RPMI7951 (cell line): Measurements from ENCODE around the gene NDST3. TPM values are rescaled to one million over a fixed set of nuclear protein-coding genes. Genes with fewer than 3 reads are reported as not detected.

Source experiments
- DNase-seq: peaks from one replicate; pipeline ENCODE4 v3.0.0-alpha.2; 2012; ENCODE audit warnings: low read depth
- total RNA-seq: library from RNA; depleted of rRNA; stranded (reverse); fragments of >200 nt; shearing (Covaris generic); gene quantifications from 2 replicates; pipeline ENCODE4 v1.2.3, GENCODE V29; 2014

The NDST3 gene
- total RNA-seq, 1 experiment from 2014 or later: not detected

- no peak for DNase-seq
Measured at GRCh38 chr4:118081434-118081833, 47.1 kb downstream of the NDST3 start.

GRCh38 chr4:118082182-118082581 lies 47.9 kb downstream of the NDST3 start:
- DNase-seq: no peak

GRCh38 chr4:118085700-118086099 lies 51.4 kb downstream of the NDST3 start:
- no peak for DNase-seq

- DNase-seq: peak; percentile 60
Measured at GRCh38 chr4:118086344-118086743, 52.1 kb downstream of the NDST3 start.

GRCh38 chr4:118087366-118087765 lies 53.1 kb downstream of the NDST3 start:
- DNase-seq: peak; percentile 0

GRCh38 chr4:118099106-118099505 lies 64.8 kb downstream of the NDST3 start:
- peak; percentile 20 for DNase-seq

- DNase-seq: no peak
Measured at GRCh38 chr4:118102195-118102594, 67.9 kb downstream of the NDST3 start.

- DNase-seq: no peak
Measured at GRCh38 chr4:118112117-118113046, 78.1 kb downstream of the NDST3 start.

GRCh38 chr4:118113220-118113619 lies 78.9 kb downstream of the NDST3 start:
- DNase-seq: peak; percentile 1

GRCh38 chr4:118114720-118115119 lies 80.4 kb downstream of the NDST3 start:
- DNase-seq: peak; percentile 22

GRCh38 chr4:118120120-118120760 lies 86.0 kb downstream of the NDST3 start:
- no peak for DNase-seq

- DNase-seq: peak; percentile 1
Measured at GRCh38 chr4:118124997-118125396, 90.7 kb downstream of the NDST3 start.

GRCh38 chr4:118139241-118139640 lies 105.0 kb downstream of the NDST3 start:
- no peak for DNase-seq

- no peak for DNase-seq
Measured at GRCh38 chr4:118141240-118141639, 107.0 kb downstream of the NDST3 start.

GRCh38 chr4:118154649-118155048 lies 120.4 kb downstream of the NDST3 start:
- DNase-seq: peak; percentile 4

GRCh38 chr4:118155516-118155915 lies 121.2 kb downstream of the NDST3 start:
- no peak for DNase-seq

- DNase-seq: no peak
Measured at GRCh38 chr4:118158763-118159375, 124.6 kb downstream of the NDST3 start.

- DNase-seq: no peak
Measured at GRCh38 chr4:118167306-118167705, 133.0 kb downstream of the NDST3 start.

- DNase-seq: no peak
Measured at GRCh38 chr4:118171381-118171780, 137.1 kb downstream of the NDST3 start.

- DNase-seq: no peak
Measured at GRCh38 chr4:118173126-118173525, 138.8 kb downstream of the NDST3 start.

- DNase-seq: peak; percentile 66
Measured at GRCh38 chr4:118173956-118174725, 139.9 kb downstream of the NDST3 start.

GRCh38 chr4:118175506-118175905 lies 141.2 kb downstream of the NDST3 start:
- peak; percentile 28 for DNase-seq
